ENCODE measurements around the gene AKR1B15. TPM values are rescaled to one million over a fixed set of nuclear protein-coding genes. Genes with fewer than 3 reads are reported as not detected.

Gene AKR1B15
- total RNA-seq, 1 donor from 2014 or later: not detected

DNA sequence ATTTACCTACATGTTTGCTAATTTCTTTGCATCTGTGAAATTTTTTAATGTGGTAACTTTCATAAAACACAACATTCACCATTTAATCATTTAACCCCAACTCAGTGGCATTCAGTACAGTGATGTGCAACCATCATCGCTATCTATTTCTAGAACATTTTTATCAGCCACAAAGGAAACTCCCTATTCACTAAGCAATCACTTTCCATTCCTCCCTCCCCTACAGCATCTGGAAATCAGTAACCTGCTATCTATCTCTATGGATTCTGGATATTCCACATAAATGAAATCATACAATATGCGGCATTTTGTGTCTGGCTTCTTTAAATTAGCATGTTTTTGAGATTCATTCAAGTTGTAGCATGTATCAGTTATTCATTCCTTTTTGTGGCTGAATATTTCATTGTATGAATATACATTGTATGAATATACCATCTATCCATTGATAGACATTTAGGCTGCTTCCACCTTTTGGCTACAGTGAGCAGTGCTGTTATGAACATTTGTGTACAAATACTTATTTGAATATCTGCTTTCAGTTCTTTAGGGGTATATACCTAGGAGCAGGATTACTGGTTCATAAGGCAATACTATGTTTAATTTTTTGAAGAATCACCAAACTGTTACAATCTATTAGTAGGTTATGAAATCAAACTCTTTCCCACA, 78.3 kb downstream of the AKR1B15 start:
- no peak overlapping the region for H3K4me3 ChIP-seq
- peaks cover 11% of the 10 kb centered on the region for H3K27me3 ChIP-seq
- TF ChIP-seq, protein P1, sequence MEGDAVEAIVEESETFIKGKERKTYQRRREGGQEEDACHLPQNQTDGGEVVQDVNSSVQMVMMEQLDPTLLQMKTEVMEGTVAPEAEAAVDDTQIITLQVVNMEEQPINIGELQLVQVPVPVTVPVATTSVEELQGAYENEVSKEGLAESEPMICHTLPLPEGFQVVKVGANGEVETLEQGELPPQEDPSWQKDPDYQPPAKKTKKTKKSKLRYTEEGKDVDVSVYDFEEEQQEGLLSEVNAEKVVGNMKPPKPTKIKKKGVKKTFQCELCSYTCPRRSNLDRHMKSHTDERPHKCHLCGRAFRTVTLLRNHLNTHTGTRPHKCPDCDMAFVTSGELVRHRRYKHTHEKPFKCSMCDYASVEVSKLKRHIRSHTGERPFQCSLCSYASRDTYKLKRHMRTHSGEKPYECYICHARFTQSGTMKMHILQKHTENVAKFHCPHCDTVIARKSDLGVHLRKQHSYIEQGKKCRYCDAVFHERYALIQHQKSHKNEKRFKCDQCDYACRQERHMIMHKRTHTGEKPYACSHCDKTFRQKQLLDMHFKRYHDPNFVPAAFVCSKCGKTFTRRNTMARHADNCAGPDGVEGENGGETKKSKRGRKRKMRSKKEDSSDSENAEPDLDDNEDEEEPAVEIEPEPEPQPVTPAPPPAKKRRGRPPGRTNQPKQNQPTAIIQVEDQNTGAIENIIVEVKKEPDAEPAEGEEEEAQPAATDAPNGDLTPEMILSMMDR (IDR thresholded peaks at IDR 0.05): no peak
- intact Hi-C loops (cut with DNase I): no loop called here
- H3K9me3 ChIP-seq: no peaks in the 10 kb centered on the region
- ATAC-seq (no peak), DNase-seq (no peak)
- no peaks in the 10 kb centered on the region for H3K4me1 ChIP-seq
- H3K36me3 ChIP-seq: no peaks in the 10 kb centered on the region
- no peak overlapping the region for H3K27ac ChIP-seq

DNA sequence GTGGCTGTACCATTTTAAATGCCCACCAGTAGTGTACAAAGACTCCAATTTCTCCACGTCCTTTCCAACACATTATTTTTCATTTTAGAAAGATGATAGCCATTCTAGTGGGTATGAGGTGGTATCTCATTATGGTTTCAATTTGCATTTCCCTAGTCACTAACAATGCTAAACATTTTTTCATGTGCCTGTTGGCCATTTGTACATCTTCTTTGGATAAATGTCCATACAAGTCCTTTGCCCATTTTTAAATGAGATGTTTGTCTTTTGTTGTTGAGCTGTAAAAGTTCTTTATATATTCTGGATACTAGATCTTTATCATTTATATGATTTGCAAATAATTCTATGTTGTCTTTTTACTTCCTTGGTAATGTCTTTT, 78.9 kb downstream of the AKR1B15 start:
- Histone ChIP-seq H3K27ac (no peak overlapping the region), H3K9me3 (no peaks in the 10 kb centered on the region), H3K4me3 (no peak overlapping the region), H3K27me3 (peaks cover 11% of the 10 kb centered on the region), H3K36me3 (no peaks in the 10 kb centered on the region), H3K4me1 (no peaks in the 10 kb centered on the region)
- no peak for DNase-seq
- intact Hi-C loops (cut with DNase I): no loop called here
- TF ChIP-seq, protein P1 (IDR thresholded peaks at IDR 0.05): no peak
- no peak for ATAC-seq

DNA sequence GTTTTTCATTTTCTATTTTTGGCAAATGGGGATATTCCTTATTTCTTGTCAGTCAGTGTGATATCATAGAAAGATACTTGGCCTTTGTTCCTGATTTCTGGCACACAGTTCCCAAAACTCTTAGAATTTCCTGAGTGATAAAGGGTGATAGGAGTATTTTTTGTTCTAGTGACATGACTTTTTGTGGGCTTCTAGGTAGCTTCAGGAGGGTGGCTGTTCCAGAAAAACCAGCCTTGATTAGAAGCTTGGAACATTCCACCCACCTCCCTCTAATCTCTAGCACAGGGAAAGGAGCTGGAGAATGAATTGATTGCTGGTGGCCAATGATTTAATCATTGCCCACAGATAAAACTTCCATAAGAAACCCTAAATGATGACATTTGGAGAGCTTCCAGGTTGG, 80.5 kb downstream of the AKR1B15 start:
- Histone ChIP-seq H3K4me3 (no peak overlapping the region), H3K27ac (no peak overlapping the region), H3K36me3 (no peaks in the 10 kb centered on the region), H3K9me3 (no peaks in the 10 kb centered on the region), H3K27me3 (peaks cover 11% of the 10 kb centered on the region), H3K4me1 (no peaks in the 10 kb centered on the region)
- DNase-seq (no peak), ATAC-seq (no peak)
- intact Hi-C loops (cut with DNase I): no loop called here
- TF ChIP-seq, protein P1 (IDR thresholded peaks at IDR 0.05): no peak

Other genes starting within 250 kb of the AKR1B15 start
- gene SLC35B4, start 232.2 kb upstream of the AKR1B15 start, total RNA-seq: 12.0 TPM
- 91.8 TPM for gene AKR1B1, start 90.0 kb upstream of the AKR1B15 start, total RNA-seq
- not detected for gene AKR1B10, start 21.5 kb upstream of the AKR1B15 start, total RNA-seq
- 14.8 TPM for gene BPGM, start 97.7 kb downstream of the AKR1B15 start, total RNA-seq
- 213 TPM for gene CALD1, start 230.5 kb downstream of the AKR1B15 start, total RNA-seq